Measurements from ENCODE around the gene ROBO1.

DNA sequence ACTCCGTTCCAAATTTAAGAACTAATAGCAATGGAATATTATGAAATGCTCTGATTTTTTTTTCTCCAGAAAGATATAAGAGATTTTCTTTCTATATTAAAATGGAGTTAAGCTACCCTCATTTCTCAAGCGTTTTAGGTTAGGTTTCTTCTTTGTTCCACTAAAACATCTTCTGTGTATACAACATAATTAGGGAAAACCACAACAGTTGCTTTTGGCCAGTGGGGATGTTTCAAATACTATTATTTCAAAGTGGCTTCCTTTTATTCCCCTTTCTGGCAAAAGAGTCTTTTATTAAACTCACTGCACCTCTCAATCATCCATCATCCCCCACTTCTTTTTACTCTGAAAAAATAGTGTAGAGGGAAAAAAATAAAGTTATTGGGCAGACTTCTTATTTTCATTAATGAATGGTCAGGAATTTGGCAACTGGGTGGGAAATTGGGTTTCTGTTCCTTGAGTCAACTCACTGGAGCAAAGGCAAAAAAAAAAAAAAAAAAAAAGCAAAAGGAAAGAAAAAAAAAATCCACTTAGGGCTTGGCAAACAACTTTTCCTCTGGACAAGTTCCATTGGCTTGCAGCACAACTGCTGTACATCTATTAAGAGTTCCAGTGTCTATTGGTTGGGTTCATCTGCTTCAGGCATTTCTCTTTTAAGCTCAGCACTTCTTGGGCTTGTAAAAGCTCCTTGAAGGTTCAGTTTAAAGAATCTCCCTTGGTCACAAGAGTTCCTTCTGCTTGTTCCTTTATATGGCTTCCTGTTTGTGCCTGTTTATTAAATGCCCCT lies 963.4 kb downstream of the ROBO1 start:
- TF ChIP-seq CREB1 (IDR thresholded peaks at IDR 0.05) (no peak), CREB1 (CRISPR knock-in tag; IDR thresholded peaks at IDR 0.05) (no peak), NR3C1 (CRISPR knock-in tag; IDR thresholded peaks at IDR 0.05) (no peak), ZFP41 (CRISPR knock-in tag; IDR thresholded peaks at IDR 0.05; ENCODE audit: borderline replicate concordance) (no peak), SKI (IDR thresholded peaks at IDR 0.05; ENCODE audit: partially characterized antibody) (no peak), GTF2F1 (IDR thresholded peaks at IDR 0.05; ENCODE audit: low read length) (no peak)
- TF ChIP-seq, protein P1, sequence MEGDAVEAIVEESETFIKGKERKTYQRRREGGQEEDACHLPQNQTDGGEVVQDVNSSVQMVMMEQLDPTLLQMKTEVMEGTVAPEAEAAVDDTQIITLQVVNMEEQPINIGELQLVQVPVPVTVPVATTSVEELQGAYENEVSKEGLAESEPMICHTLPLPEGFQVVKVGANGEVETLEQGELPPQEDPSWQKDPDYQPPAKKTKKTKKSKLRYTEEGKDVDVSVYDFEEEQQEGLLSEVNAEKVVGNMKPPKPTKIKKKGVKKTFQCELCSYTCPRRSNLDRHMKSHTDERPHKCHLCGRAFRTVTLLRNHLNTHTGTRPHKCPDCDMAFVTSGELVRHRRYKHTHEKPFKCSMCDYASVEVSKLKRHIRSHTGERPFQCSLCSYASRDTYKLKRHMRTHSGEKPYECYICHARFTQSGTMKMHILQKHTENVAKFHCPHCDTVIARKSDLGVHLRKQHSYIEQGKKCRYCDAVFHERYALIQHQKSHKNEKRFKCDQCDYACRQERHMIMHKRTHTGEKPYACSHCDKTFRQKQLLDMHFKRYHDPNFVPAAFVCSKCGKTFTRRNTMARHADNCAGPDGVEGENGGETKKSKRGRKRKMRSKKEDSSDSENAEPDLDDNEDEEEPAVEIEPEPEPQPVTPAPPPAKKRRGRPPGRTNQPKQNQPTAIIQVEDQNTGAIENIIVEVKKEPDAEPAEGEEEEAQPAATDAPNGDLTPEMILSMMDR (CRISPR knock-in tag; IDR thresholded peaks at IDR 0.05): no peak
- TF ChIP-seq, protein P2, sequence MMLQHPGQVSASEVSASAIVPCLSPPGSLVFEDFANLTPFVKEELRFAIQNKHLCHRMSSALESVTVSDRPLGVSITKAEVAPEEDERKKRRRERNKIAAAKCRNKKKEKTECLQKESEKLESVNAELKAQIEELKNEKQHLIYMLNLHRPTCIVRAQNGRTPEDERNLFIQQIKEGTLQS (CRISPR knock-in tag; IDR thresholded peaks at IDR 0.05): no peak
